AG04450 (cell line): Measurements from ENCODE around the gene PHF12. TPM values are rescaled to one million over a fixed set of nuclear protein-coding genes. Genes with fewer than 3 reads are reported as not detected.

Experiments
- CTCF ChIA-PET: fragments of 300-600, 350-600 bp; formaldehyde crosslinking; extraction: SDS; loops from one replicate; lab custom pipeline; 2022; ENCODE audit warnings: antibody characterized with exemption, inconsistent platforms; lab: Charles Lee
- POLR2A ChIA-PET: fragments of 350-600 bp; formaldehyde crosslinking; extraction: SDS; loops from one replicate; lab custom pipeline; 2021; ENCODE audit warnings: antibody characterized with exemption, inconsistent platforms; lab: Yijun Ruan, JAX
- DNase-seq: peaks from one replicate; pipeline ENCODE4 v3.0.0-alpha.2; 2011; ENCODE audit warnings: low read depth, low spot score
- H3K27ac ChIP-seq: one replicate; pipeline ENCODE4 v1.5.1; 2012; ENCODE audit warnings: low read depth, low read length, control low read depth
- H3K27me3 ChIP-seq: one replicate; pipeline ENCODE4 v1.6.0; 2012; ENCODE audit warnings: low read length; ENCODE audit not compliant: control insufficient read depth, insufficient read depth
- H3K4me3 ChIP-seq: 2 replicates; pipeline ENCODE4 v1.5.1; 2011; ENCODE audit warnings: mild to moderate bottlenecking, low read depth, low read length, control low read depth
- H3K9me3 ChIP-seq: 2 replicates; pipeline ENCODE4 v1.5.1; 2012; ENCODE audit warnings: low read length; ENCODE audit not compliant: control insufficient read depth, insufficient read depth
- polyA plus RNA-seq: library from polyadenylated mRNA; depleted of rRNA; stranded (reverse); fragments of >200 nt; gene quantifications from 2 replicates; pipeline ENCODE4 v1.2.3, GENCODE V29; 2011
- TF ChIP-seq, protein P1 (sequence below): IDR thresholded peaks from 2 replicates; pipeline ENCODE4 v1.5.1; 2011; ENCODE audit warnings: low read depth, low read length, control low read depth, inconsistent platforms

PHF12 gene
- polyA plus RNA-seq, 1 experiment, result 13.6 TPM

DNA sequence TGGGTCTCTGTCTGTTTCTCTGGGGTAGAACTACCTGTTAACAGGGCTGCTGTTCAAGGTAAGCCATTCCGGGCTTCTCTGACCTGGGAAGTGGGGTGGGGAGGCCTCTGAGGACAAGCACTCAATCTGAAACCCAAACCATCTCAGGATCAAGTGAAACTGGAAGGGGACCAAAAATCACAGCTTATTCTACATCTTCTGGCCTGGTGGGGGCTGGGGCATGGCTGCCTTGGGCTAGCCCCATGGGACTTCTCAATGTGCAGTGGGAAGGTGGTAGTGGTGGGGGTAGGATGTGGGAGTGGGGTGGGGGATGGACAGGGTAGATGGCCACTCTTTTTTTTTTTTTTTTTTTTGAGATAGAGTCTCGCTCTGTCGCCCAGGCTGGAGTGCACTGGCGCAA is 59.3 kb downstream of the PHF12 start:
- ChIA-PET POLR2A (interaction anchor here (1.1 kb wide), 1 partner anchor 14 kb away, joined by 5 read pairs; no protein-coding TSS in a partner anchor), CTCF (interaction anchor here (1.3 kb wide), 1 partner anchor 165 kb away, joined by 3 read pairs; no protein-coding TSS in a partner anchor)
- TF ChIP-seq, protein P1, sequence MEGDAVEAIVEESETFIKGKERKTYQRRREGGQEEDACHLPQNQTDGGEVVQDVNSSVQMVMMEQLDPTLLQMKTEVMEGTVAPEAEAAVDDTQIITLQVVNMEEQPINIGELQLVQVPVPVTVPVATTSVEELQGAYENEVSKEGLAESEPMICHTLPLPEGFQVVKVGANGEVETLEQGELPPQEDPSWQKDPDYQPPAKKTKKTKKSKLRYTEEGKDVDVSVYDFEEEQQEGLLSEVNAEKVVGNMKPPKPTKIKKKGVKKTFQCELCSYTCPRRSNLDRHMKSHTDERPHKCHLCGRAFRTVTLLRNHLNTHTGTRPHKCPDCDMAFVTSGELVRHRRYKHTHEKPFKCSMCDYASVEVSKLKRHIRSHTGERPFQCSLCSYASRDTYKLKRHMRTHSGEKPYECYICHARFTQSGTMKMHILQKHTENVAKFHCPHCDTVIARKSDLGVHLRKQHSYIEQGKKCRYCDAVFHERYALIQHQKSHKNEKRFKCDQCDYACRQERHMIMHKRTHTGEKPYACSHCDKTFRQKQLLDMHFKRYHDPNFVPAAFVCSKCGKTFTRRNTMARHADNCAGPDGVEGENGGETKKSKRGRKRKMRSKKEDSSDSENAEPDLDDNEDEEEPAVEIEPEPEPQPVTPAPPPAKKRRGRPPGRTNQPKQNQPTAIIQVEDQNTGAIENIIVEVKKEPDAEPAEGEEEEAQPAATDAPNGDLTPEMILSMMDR, result no peak

GRCh38 chr17:28891201-28891600 is 60.1 kb downstream of the PHF12 start:
- Histone ChIP-seq H3K9me3 (no peaks in the 10 kb centered on the region), H3K4me3 (no peak overlapping the region), H3K27me3 (no peaks in the 10 kb centered on the region), H3K27ac (no peak overlapping the region)
- ChIA-PET POLR2A (no interaction called here), CTCF (interaction anchor here (0.6 to 1.2 kb wide), 2 partner anchors 127 to 282 kb away, joined by 3 read pairs; no protein-coding TSS in a partner anchor)
- DNase-seq, result no peak
- TF ChIP-seq, protein P1, result no peak

More for the DNA sequence above, 59.3 kb downstream of the PHF12 start:
- DNase-seq, result no peak
- no peak overlapping the region for H3K27ac ChIP-seq
- H3K4me3 ChIP-seq, result no peak overlapping the region
- no peaks in the 10 kb centered on the region for H3K27me3 ChIP-seq
- H3K9me3 ChIP-seq, result peaks cover 1% of the 10 kb centered on the region; the same call in 1 of the 2 replicates

DNA sequence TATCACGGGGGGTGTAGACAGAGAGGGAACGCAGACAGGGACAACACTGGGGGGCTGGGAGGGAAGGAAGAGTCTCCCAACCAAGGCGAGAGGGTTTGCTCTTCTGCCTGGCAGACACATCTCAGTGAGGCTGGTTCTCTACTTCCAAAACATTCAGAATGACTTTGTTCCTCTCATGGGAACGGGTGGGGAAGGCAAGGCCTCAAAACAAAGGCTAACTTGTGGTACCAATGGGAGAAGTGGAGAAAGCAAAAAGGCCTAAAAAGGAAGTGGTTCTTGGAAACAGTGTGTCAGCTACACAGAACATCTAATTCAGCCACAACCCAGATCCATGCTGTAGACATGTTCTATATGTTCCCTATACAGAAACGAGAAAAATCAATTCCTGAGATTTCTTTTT is 61.3 kb downstream of the PHF12 start:
- CTCF ChIA-PET, result interaction anchor here (0.7 kb wide), 1 partner anchor 41 kb away, joined by 7 read pairs; no protein-coding TSS in a partner anchor
- H3K4me3 ChIP-seq, result no peak overlapping the region
- POLR2A ChIA-PET, result interaction anchor here (0.7 kb wide), 1 partner anchor 199 kb away, joined by 4 read pairs; no protein-coding TSS in a partner anchor
- no peaks in the 10 kb centered on the region for H3K27me3 ChIP-seq
- DNase-seq, result no peak
- TF ChIP-seq, protein P1, result no peak
- no peaks in the 10 kb centered on the region for H3K9me3 ChIP-seq
- no peak overlapping the region for H3K27ac ChIP-seq

DNA sequence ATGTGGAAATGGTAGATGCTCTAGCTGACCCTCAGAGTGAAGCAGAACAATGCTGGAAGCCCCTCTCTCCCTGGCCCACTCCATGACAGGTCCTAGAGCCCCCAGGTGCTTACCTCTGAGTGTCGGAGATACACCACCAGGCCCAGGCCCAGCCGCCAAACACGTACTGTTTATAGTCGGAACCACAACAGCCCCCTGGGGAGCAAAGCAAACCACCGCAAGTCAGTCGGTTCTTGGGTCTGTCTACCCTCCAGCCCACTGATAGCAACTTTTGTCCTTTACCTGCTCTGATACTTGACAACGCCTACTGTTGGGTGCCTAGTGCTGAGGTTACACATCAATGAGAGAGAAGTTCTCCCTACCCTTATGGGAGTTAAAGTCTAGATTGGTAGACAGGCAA is 62.5 kb downstream of the PHF12 start:
- ChIA-PET POLR2A (no interaction called here), CTCF (no interaction called here)
- TF ChIP-seq, protein P1, result no peak
- H3K9me3 ChIP-seq, result no peaks in the 10 kb centered on the region
- no peak overlapping the region for H3K4me3 ChIP-seq
- H3K27ac ChIP-seq, result no peak overlapping the region
- no peak for DNase-seq
- H3K27me3 ChIP-seq, result no peaks in the 10 kb centered on the region

DNA sequence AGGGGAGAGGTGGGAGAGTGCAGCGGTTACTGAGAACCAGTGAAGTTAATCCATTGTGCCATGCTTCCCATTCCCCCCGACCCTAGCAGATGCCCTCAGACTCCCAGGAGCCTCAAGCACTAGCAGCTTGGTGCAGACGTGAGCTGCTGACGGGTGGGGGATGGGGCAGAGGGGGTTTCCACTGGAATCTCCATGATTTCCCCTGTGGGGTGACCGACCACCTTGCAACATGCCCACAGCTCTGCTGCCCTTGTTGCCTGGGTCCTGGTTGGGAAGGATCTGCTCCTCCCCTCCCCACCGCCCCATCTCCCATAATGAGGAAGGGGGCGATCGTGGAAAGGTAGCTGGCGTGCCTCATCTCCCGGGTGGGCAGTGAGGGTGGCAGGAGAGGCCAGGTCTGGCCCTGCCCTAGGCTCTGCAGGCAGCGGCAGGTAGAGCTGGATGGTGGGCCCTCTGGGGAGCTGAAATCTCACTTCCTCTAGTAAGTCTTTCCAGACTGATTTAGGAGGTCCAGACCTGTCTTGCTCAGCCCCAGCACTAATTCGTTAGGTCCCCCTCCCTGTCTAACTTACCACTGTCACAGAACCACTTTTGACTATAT is 63.3 kb downstream of the PHF12 start:
- H3K27me3 ChIP-seq, result no peaks in the 10 kb centered on the region
- no peaks in the 10 kb centered on the region for H3K9me3 ChIP-seq
- ChIA-PET CTCF (no interaction called here), POLR2A (no interaction called here)
- no peak overlapping the region for H3K4me3 ChIP-seq
- TF ChIP-seq, protein P1, result no peak
- no peak overlapping the region for H3K27ac ChIP-seq
- no peak for DNase-seq
